Stimulated activated naive B cell treated with anti-CD40 and anti-IgM and Interleukin-4, amounts not matched to agents 10 μg/mL and 1 μg/mL and 100 μg/mL, for 72 hours (primary cell): ENCODE measurements around the gene LUC7L.
"Not testable (repeated sequence)": the region's sequence is repeated elsewhere in the genome, so short reads cannot be mapped to it uniquely, and the experiment has no call there.

Experiments used
- ATAC-seq, 2 donors: fragments of 150-1000 bp; cut with Tn5 transposase; replicated peaks; 2 replicates each; pipeline ENCODE4 v1.10.0; 2021; ENCODE audit warnings: moderate library complexity in 1 of 2
- DNase-seq: peaks from one replicate; pipeline ENCODE4 v3.0.0; 2021
- H3K27ac Mint-ChIP-seq: one replicate; pipeline ENCODE4 v1.8.0; 2022; ENCODE audit warnings: mild to moderate bottlenecking, mixed read lengths
- H3K27me3 Mint-ChIP-seq, 2 donors: one replicate each; pipeline ENCODE4 v1.8.0; 2022; ENCODE audit warnings: mixed read lengths in 2 of 2
- H3K36me3 Mint-ChIP-seq, 2 donors: one replicate each; pipeline ENCODE4 v1.8.0; 2022; ENCODE audit warnings: mixed read lengths in 2 of 2, mild to moderate bottlenecking in 1 of 2
- H3K4me1 Mint-ChIP-seq, 2 donors: one replicate each; pipeline ENCODE4 v1.8.0; 2022; ENCODE audit warnings: mixed read lengths in 2 of 2, mild to moderate bottlenecking in 1 of 2
- H3K4me3 Mint-ChIP-seq, 2 donors: one replicate each; pipeline ENCODE4 v1.8.0; 2022; ENCODE audit warnings: mild to moderate bottlenecking in 2 of 2, mixed read lengths in 2 of 2, moderate library complexity in 1 of 2
- H3K9me3 Mint-ChIP-seq, 2 donors: one replicate each; pipeline ENCODE4 v1.8.0; 2022; ENCODE audit warnings: mixed read lengths in 2 of 2, mild to moderate bottlenecking in 1 of 2

The LUC7L gene

DNA sequence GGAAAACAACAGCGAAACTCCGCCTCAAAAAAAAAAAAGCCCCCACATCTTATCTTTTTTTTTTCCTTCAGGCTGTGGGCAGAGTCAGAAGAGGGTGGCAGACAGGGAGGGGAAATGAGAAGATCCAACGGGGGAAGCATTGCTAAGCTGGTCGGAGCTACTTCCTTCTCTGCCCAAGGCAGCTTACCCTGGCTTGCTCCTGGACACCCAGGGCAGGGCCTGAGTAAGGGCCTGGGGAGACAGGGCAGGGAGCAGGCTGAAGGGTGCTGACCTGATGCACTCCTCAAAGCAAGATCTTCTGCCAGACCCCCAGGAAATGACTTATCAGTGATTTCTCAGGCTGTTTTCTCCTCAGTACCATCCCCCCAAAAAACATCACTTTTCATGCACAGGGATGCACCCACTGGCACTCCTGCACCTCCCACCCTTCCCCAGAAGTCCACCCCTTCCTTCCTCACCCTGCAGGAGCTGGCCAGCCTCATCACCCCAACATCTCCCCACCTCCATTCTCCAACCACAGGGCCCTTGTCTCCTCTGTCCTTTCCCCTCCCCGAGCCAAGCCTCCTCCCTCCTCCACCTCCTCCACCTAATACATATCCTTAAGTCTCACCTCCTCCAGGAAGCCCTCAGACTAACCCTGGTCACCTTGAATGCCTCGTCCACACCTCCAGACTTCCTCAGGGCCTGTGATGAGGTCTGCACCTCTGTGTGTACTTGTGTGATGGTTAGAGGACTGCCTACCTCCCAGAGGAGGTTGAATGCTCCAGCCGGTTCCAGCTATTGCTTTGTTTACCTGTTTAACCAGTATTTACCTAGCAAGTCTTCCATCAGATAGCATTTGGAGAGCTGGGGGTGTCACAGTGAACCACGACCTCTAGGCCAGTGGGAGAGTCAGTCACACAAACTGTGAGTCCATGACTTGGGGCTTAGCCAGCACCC, 54.0 kb downstream of the LUC7L start:
- H3K27me3 Mint-ChIP-seq, result peaks cover 46 to 60% of the 10 kb centered on the region in 2 donors
- no peak for DNase-seq
- H3K4me3 Mint-ChIP-seq, result peak overlapping the region; percentile 6 to 35
- peak overlapping the region; percentile 76 for H3K27ac Mint-ChIP-seq
- ATAC-seq, result no peak
- H3K4me1 Mint-ChIP-seq, result peaks cover 17 to 39% of the 10 kb centered on the region in 2 donors
- H3K9me3 Mint-ChIP-seq, result no peaks in the 10 kb centered on the region
- H3K36me3 Mint-ChIP-seq, result no peaks in the 10 kb centered on the region

DNA sequence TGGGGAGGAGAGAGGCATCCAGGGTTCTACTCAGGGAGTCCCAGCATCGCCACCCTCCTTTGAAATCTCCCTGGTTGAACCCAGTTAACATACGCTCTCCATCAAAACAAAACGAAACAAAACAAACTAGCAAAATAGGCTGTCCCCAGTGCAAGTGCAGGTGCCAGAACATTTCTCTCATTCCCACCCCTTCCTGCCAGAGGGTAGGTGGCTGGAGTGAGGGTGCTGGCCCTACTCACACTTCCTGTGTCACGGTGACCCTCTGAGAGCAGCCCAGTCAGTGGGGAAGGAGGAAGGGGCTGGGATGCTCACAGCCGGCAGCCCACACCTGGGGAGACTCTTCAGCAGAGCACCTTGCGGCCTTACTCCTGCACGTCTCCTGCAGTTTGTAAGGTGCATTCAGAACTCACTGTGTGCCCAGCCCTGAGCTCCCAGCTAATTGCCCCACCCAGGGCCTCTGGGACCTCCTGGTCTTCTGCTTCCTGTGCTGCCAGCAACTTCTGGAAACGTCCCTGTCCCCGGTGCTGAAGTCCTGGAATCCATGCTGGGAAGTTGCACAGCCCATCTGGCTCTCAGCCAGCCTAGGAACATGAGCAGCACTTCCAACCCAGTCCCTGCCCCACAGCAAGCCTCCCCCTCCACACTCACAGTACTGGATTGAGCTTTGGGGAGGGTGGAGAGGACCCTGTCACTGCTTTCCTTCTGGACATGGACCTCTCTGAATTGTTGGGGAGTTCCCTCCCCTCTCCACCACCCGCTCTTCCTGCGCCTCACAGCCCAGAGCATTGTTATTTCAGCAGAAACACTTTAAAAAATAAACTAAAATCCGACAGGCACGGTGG, 55.1 kb downstream of the LUC7L start:
- ATAC-seq, H3K4me3 Mint-ChIP-seq, H3K36me3 Mint-ChIP-seq, DNase-seq, H3K9me3 Mint-ChIP-seq: not testable (repeated sequence)
- peak overlapping the region; percentile 28 for H3K27ac Mint-ChIP-seq
- H3K27me3 Mint-ChIP-seq, result peaks cover 49 to 71% of the 10 kb centered on the region in 2 donors
- peaks cover 17 to 35% of the 10 kb centered on the region in 2 donors for H3K4me1 Mint-ChIP-seq

DNA sequence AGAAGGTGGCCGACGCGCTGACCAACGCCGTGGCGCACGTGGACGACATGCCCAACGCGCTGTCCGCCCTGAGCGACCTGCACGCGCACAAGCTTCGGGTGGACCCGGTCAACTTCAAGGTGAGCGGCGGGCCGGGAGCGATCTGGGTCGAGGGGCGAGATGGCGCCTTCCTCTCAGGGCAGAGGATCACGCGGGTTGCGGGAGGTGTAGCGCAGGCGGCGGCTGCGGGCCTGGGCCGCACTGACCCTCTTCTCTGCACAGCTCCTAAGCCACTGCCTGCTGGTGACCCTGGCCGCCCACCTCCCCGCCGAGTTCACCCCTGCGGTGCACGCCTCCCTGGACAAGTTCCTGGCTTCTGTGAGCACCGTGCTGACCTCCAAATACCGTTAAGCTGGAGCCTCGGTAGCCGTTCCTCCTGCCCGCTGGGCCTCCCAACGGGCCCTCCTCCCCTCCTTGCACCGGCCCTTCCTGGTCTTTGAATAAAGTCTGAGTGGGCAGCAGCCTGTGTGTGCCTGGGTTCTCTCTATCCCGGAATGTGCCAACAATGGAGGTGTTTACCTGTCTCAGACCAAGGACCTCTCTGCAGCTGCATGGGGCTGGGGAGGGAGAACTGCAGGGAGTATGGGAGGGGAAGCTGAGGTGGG, 55.9 kb downstream of the LUC7L start:
- Mint-ChIP-seq H3K4me3 (peak overlapping the region; percentile 62 to 66), H3K4me1 (peaks cover 17 to 35% of the 10 kb centered on the region in 2 donors), H3K27me3 (peaks cover 53 to 76% of the 10 kb centered on the region in 2 donors), H3K27ac (peak overlapping the region; percentile 37)
- not testable (repeated sequence) for H3K9me3 Mint-ChIP-seq, ATAC-seq, DNase-seq, H3K36me3 Mint-ChIP-seq

DNA sequence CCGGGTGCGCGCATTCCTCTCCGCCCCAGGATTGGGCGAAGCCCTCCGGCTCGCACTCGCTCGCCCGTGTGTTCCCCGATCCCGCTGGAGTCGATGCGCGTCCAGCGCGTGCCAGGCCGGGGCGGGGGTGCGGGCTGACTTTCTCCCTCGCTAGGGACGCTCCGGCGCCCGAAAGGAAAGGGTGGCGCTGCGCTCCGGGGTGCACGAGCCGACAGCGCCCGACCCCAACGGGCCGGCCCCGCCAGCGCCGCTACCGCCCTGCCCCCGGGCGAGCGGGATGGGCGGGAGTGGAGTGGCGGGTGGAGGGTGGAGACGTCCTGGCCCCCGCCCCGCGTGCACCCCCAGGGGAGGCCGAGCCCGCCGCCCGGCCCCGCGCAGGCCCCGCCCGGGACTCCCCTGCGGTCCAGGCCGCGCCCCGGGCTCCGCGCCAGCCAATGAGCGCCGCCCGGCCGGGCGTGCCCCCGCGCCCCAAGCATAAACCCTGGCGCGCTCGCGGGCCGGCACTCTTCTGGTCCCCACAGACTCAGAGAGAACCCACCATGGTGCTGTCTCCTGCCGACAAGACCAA, 56.8 kb downstream of the LUC7L start, which contains the start of gene HBA2:
HBA2 (plus strand) TSS at position 503 of the 568 bp plus-strand sequence; CDS start at position 540, 37 bp downstream.
- ATAC-seq, result peak; percentile 27 to 33
- Mint-ChIP-seq H3K4me3 (peak within 1 kb of the TSS; percentile 62 to 66), H3K4me1 (peaks cover 17 to 30% of the 10 kb centered on the region in 2 donors), H3K27ac (peak within 1 kb of the TSS; percentile 42), H3K27me3 (peaks cover 50 to 76% of the 10 kb centered on the region in 2 donors)
- H3K9me3 Mint-ChIP-seq, DNase-seq, H3K36me3 Mint-ChIP-seq: not testable (repeated sequence)

DNA sequence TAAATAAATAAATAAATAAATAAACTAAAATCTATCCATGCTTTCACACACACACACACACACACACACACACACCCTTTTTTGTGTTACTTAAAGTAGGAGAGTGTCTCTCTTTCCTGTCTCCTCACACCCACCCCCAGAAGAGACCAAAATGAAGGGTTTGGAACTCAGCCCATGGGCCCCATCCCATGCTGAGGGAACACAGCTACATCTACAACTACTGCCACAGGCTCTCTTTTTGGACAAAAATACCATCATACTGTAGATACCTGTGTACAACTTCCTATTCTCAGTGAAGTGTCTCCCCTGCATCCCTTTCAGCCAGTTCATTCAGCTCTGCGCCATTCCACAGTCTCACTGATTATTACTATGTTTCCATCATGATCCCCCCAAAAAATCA, 58.5 kb downstream of the LUC7L start:
- Mint-ChIP-seq H3K36me3 (no peaks in the 10 kb centered on the region), H3K9me3 (no peaks in the 10 kb centered on the region), H3K4me3 (no peak overlapping the region), H3K27ac (no peak overlapping the region), H3K4me1 (peaks cover 19 to 40% of the 10 kb centered on the region in 2 donors), H3K27me3 (peaks cover 57 to 83% of the 10 kb centered on the region in 2 donors)
- ATAC-seq (no peak), DNase-seq (no peak)

DNA sequence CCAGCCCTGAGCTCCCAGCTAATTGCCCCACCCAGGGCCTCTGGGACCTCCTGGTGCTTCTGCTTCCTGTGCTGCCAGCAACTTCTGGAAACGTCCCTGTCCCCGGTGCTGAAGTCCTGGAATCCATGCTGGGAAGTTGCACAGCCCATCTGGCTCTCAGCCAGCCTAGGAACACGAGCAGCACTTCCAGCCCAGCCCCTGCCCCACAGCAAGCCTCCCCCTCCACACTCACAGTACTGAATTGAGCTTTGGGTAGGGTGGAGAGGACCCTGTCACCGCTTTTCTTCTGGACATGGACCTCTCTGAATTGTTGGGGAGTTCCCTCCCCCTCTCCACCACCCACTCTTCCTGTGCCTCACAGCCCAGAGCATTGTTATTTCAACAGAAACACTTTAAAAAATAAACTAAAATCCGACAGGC, 59.2 kb downstream of the LUC7L start:
- not testable (repeated sequence) for H3K4me3 Mint-ChIP-seq, H3K36me3 Mint-ChIP-seq, H3K27ac Mint-ChIP-seq, ATAC-seq, H3K9me3 Mint-ChIP-seq, DNase-seq
- Mint-ChIP-seq H3K4me1 (peaks cover 15 to 40% of the 10 kb centered on the region in 2 donors), H3K27me3 (peaks cover 51 to 83% of the 10 kb centered on the region in 2 donors)

DNA sequence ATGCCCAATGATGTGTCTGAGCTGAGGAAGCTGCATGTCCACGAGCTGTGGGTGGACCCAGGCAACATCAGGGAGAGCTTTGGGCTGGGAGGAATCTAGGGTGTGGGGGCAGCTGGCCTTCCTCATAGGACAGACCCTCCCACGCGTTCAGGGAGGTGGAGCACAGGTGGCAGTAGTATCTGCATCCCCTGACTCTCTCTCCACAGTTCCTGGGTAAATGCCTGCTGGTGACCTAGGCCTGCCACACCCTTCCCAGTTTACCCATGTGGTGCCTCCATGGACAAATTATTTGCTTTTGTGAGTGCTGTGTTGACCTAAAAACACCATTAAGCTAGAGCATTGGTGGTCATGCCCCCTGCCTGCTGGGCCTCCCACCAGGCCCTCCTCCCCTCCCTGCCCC, 60.2 kb downstream of the LUC7L start:
- H3K27ac Mint-ChIP-seq, result no peak overlapping the region
- DNase-seq (no peak), ATAC-seq (no peak)
- no peaks in the 10 kb centered on the region for H3K36me3 Mint-ChIP-seq
- H3K4me3 Mint-ChIP-seq, result no peak overlapping the region
- peaks cover 42 to 75% of the 10 kb centered on the region in 2 donors for H3K27me3 Mint-ChIP-seq
- peaks cover 7 to 32% of the 10 kb centered on the region in 2 donors for H3K4me1 Mint-ChIP-seq
- no peaks in the 10 kb centered on the region for H3K9me3 Mint-ChIP-seq

DNA sequence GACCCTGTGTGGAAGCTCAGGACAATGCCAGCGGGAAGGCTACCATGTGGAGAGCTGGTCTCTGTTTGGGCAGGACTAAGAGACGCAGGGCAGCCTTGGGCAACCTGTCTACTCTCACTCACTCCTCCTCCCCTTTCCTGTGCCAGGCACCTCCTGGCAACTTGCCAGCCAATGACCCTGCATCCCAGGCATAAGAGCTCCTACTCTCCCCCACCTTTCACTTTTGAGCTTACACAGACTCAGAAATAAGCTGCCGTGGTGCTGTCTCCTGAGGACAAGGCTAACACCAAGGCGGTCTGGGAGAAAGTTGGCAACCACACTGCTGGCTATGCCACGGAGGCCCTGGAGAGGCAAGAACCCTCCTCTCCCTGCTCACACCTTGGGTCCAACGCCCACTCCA, 60.8 kb downstream of the LUC7L start:
- Mint-ChIP-seq H3K27ac (no peak overlapping the region), H3K4me3 (no peak overlapping the region), H3K27me3 (peaks cover 42 to 69% of the 10 kb centered on the region in 2 donors), H3K4me1 (peaks cover 4 to 27% of the 10 kb centered on the region in 2 donors), H3K36me3 (no peaks in the 10 kb centered on the region), H3K9me3 (no peaks in the 10 kb centered on the region)
- ATAC-seq (no peak), DNase-seq (no peak)

DNA sequence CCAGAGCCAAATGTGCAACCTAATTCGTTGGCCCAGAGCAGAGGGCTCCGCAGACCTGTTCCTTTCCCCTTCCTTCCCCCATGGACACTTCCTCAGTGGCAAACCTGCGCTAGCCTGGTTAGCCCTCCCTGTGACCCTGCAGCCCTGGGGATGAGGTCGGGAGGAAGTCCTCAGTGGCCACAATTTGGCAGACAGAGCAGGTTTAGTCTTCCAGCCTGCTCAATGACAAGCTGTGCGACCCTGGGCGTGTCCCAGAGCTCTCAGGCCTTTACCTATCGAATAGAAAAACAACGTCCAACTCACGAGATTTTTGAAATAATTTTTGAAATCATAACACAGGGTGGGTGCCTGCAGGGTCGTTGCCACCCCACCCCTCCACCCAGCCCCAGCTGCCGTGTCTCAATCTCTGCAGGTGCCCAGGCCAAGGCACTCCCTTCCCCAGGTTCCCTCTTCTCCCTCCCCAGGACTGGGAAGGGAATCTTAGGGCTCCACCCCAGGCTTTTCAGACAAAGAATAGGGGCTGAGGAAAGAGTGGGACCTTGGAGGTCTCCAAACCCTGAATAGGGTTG, 62.0 kb downstream of the LUC7L start:
- Mint-ChIP-seq H3K9me3 (no peaks in the 10 kb centered on the region), H3K27me3 (peaks cover 48 to 71% of the 10 kb centered on the region in 2 donors), H3K4me1 (peaks cover 3 to 24% of the 10 kb centered on the region in 2 donors), H3K27ac (no peak overlapping the region), H3K36me3 (no peaks in the 10 kb centered on the region), H3K4me3 (peak overlapping the region in 1 of 2 donors; percentile 14)
- DNase-seq (no peak), ATAC-seq (no peak)

DNA sequence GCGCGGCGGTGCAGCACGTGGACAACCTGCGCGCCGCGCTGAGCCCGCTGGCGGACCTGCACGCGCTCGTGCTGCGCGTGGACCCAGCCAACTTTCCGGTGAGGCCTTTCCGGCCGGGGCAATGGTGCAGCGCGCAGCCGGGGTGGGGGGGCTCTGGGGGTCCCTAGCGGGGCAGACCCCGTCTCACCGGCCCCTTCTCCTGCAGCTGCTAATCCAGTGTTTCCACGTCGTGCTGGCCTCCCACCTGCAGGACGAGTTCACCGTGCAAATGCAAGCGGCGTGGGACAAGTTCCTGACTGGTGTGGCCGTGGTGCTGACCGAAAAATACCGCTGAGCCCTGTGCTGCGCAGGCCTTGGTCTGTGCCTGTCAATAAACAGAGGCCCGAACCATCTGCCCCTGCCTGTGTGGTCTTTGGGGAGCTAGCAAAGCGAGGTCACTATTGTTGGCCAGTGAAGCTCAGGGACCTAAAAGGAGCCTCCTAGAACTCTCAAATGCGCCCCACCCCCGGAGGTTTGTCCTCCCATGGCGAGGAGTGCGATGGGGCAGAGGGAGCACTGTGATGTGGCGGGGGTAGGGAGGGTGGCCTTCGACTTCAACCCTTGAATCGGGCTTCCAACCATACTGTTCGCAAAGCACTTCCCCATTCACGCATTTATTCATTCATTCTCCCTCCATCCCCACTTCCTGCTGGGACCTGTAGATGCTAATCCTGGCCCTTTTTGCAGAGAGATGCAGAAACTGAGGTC, 62.7 kb downstream of the LUC7L start:
- H3K36me3 Mint-ChIP-seq, result no peaks in the 10 kb centered on the region
- no peak for DNase-seq
- peaks cover 3 to 19% of the 10 kb centered on the region in 2 donors for H3K4me1 Mint-ChIP-seq
- H3K27ac Mint-ChIP-seq, result no peak overlapping the region
- ATAC-seq, result no peak
- H3K27me3 Mint-ChIP-seq, result peaks cover 47 to 72% of the 10 kb centered on the region in 2 donors
- no peaks in the 10 kb centered on the region for H3K9me3 Mint-ChIP-seq
- peak overlapping the region in 1 of 2 donors; percentile 14 for H3K4me3 Mint-ChIP-seq

DNA sequence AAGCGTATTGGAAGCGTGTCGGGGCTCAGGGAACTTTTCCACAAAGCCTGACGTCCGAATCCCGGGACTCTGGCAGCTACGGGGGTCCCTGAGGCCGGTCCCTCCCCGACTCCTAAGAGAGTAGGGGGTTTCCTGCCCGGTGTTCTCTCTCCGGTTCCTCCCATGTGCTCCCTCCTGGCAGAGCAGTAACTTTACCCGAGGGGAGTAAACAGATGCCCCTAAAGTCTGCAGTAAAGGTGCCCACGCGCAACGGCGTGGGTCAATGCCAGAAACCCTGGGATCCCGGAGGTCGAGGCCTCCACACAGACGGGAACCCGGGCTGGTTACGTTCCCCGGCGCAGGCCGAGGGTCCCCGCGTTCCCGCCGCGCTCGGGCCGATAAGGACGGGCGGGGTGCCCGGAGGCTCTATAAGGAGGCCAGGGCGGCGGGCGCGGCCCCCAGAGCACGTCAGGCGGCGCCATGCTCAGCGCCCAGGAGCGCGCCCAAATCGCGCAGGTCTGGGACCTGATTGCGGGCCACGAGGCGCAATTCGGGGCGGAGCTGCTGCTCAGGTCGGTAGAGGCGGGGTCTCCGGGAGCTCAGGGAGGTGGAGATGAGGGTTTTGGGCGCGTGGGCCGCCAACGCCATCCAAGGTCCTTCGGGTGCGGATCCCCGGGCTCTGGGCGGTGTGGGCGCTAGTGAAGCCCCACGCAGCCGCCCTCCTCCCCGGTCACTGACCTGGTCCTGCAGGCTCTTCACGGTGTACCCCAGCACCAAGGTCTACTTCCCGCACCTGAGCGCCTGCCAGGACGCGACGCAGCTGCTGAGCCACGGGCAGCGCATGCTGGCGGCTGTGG, 63.5 kb downstream of the LUC7L start, which contains the start of gene HBM:
HBM (plus strand) TSS at position 440 of the 836 bp plus-strand sequence; CDS start at position 460, 20 bp downstream.
- DNase-seq, result no peak
- Mint-ChIP-seq H3K9me3 (no peaks in the 10 kb centered on the region), H3K4me3 (peak within 1 kb of the TSS; percentile 41 to 78), H3K27ac (no peak within 1 kb of the TSS), H3K27me3 (peaks cover 50 to 73% of the 10 kb centered on the region in 2 donors), H3K4me1 (peaks cover 3 to 19% of the 10 kb centered on the region in 2 donors), H3K36me3 (no peaks in the 10 kb centered on the region)
- peak in 1 of 2 donors; percentile 18 for ATAC-seq
